SKM-1 treated with dmso at 0.1 percent for 144 hours (cell line): Measurements from ENCODE around the gene TXK.

Experiments used
- DNase-seq: peaks from one replicate; lab custom pipeline; 2025; ENCODE audit not compliant: unreplicated experiment; lab: John Stamatoyannopoulos, UW

The TXK gene

GRCh38 chr4:48024522-48024921 lies 109.5 kb downstream of the TXK start:
- DNase-seq, result no peak

GRCh38 chr4:48022192-48022799 lies 111.8 kb downstream of the TXK start:
- DNase-seq, result no peak

- no peak for DNase-seq
Measured at GRCh38 chr4:48021100-48021499, 113.0 kb downstream of the TXK start.

GRCh38 chr4:48018112-48018511 lies 115.9 kb downstream of the TXK start:
- no peak for DNase-seq

- DNase-seq, result no peak
Measured at GRCh38 chr4:48017108-48017571, 116.9 kb downstream of the TXK start.
